ENCODE results near the gene NRXN3.

GRCh38 chr14:79598339-79598738 is 1428.2 kb downstream of the NRXN3 start:
- no peak for TF ChIP-seq CTCF (conservative IDR thresholded peaks at IDR 0.05; ENCODE audit: low read length)
- TF ChIP-seq EZH2phosphoT487 (IDR thresholded peaks at IDR 0.05; ENCODE audit: borderline replicate concordance, low read depth, low read length) = no peak
